ENCODE results near the gene STX12. TPM values are rescaled to one million over a fixed set of nuclear protein-coding genes. Genes with fewer than 3 reads are reported as not detected.

Gene STX12
- total RNA-seq, 3 donors from 2014 or later (not counting 1 experiment from before 2014, with no cell fraction given), result 29.6 to 36.2 (median 32.3) TPM

GRCh38 chr1:27741121-27741520 is 31.9 kb upstream of the STX12 start:
- Histone ChIP-seq H3K4me1 (ENCODE audit: control insufficient read depth, insufficient read depth, low read length) (no peaks in the 10 kb centered on the region), H3K36me3 (ENCODE audit: control insufficient read depth, insufficient read depth, low read length) (peaks cover 30% of the 10 kb centered on the region), H3K27ac (ENCODE audit: low read length) (no peak overlapping the region), H3K27me3 (ENCODE audit: control insufficient read depth, insufficient read depth, low read length) (no peaks in the 10 kb centered on the region), H3K4me3 (ENCODE audit: low read length) (no peak overlapping the region), H3K9me3 (ENCODE audit: control insufficient read depth, insufficient read depth, low read length) (no peaks in the 10 kb centered on the region)
- Mint-ChIP-seq H3K9me3 (no peaks in the 10 kb centered on the region), H3K27ac (no peak overlapping the region), H3K4me3 (no peak overlapping the region), H3K27me3 (ENCODE audit: low read depth in 2 of 2) (no peaks in the 10 kb centered on the region), H3K36me3 (peaks cover 17% of the 10 kb centered on the region), H3K4me1 (no peaks in the 10 kb centered on the region)
- WGBS (ENCODE audit: insufficient coverage), result 98% methylated on average over 5 of the region's 6 CpGs
- no peak for ATAC-seq
- intact Hi-C loops (cut with micrococcal nuclease), result no loop called here
- no peak for DNase-seq
- TF ChIP-seq CTCF (IDR thresholded peaks at IDR 0.05), result no peak

- Histone ChIP-seq H3K4me1 (ENCODE audit: control insufficient read depth, insufficient read depth, low read length) (no peaks in the 10 kb centered on the region), H3K27me3 (ENCODE audit: control insufficient read depth, insufficient read depth, low read length) (no peaks in the 10 kb centered on the region), H3K36me3 (ENCODE audit: control insufficient read depth, insufficient read depth, low read length) (peaks cover 37% of the 10 kb centered on the region), H3K27ac (ENCODE audit: low read length) (no peak overlapping the region), H3K9me3 (ENCODE audit: control insufficient read depth, insufficient read depth, low read length) (no peaks in the 10 kb centered on the region), H3K4me3 (ENCODE audit: low read length) (no peak overlapping the region)
- H3K27me3 Mint-ChIP-seq (ENCODE audit: low read depth in 2 of 2), result no peaks in the 10 kb centered on the region
- no peak for DNase-seq
- H3K27ac Mint-ChIP-seq, result no peak overlapping the region
- H3K36me3 Mint-ChIP-seq, result peaks cover 17% of the 10 kb centered on the region
- no peak for ATAC-seq
- no peaks in the 10 kb centered on the region for H3K4me1 Mint-ChIP-seq
- H3K4me3 Mint-ChIP-seq, result no peak overlapping the region
- WGBS (ENCODE audit: insufficient coverage), result 92% methylated on average over 5 of the region's 5 CpGs
- intact Hi-C loops (cut with micrococcal nuclease), result no loop called here
- H3K9me3 Mint-ChIP-seq, result no peaks in the 10 kb centered on the region
- no peak for TF ChIP-seq CTCF (IDR thresholded peaks at IDR 0.05)
Observed at GRCh38 chr1:27744556-27744955, 28.5 kb upstream of the STX12 start.

GRCh38 chr1:27745466-27745865 is 27.6 kb upstream of the STX12 start:
- Mint-ChIP-seq H3K4me1 (no peaks in the 10 kb centered on the region), H3K9me3 (no peaks in the 10 kb centered on the region), H3K27me3 (ENCODE audit: low read depth in 2 of 2) (no peaks in the 10 kb centered on the region), H3K27ac (no peak overlapping the region), H3K4me3 (no peak overlapping the region), H3K36me3 (peaks cover 25% of the 10 kb centered on the region)
- Histone ChIP-seq H3K4me3 (ENCODE audit: low read length) (no peak overlapping the region), H3K27ac (ENCODE audit: low read length) (no peak overlapping the region), H3K9me3 (ENCODE audit: control insufficient read depth, insufficient read depth, low read length) (no peaks in the 10 kb centered on the region), H3K36me3 (ENCODE audit: control insufficient read depth, insufficient read depth, low read length) (peaks cover 44% of the 10 kb centered on the region), H3K27me3 (ENCODE audit: control insufficient read depth, insufficient read depth, low read length) (no peaks in the 10 kb centered on the region), H3K4me1 (ENCODE audit: control insufficient read depth, insufficient read depth, low read length) (no peaks in the 10 kb centered on the region)
- DNase-seq (no peak), ATAC-seq (no peak)
- intact Hi-C loops (cut with micrococcal nuclease), result no loop called here
- WGBS (ENCODE audit: insufficient coverage), result 96% methylated on average over 4 of the region's 4 CpGs
- no peak for TF ChIP-seq CTCF (IDR thresholded peaks at IDR 0.05)

GRCh38 chr1:27752360-27752759 is 20.7 kb upstream of the STX12 start:
- Histone ChIP-seq H3K36me3 (ENCODE audit: control insufficient read depth, insufficient read depth, low read length) (peaks cover 52% of the 10 kb centered on the region), H3K4me3 (ENCODE audit: low read length) (no peak overlapping the region), H3K27me3 (ENCODE audit: control insufficient read depth, insufficient read depth, low read length) (no peaks in the 10 kb centered on the region), H3K4me1 (ENCODE audit: control insufficient read depth, insufficient read depth, low read length) (no peaks in the 10 kb centered on the region), H3K27ac (ENCODE audit: low read length) (no peak overlapping the region), H3K9me3 (ENCODE audit: control insufficient read depth, insufficient read depth, low read length) (no peaks in the 10 kb centered on the region)
- Mint-ChIP-seq H3K36me3 (peaks cover 9% of the 10 kb centered on the region), H3K27me3 (ENCODE audit: low read depth in 2 of 2) (no peaks in the 10 kb centered on the region), H3K9me3 (no peaks in the 10 kb centered on the region), H3K4me3 (no peak overlapping the region), H3K27ac (no peak overlapping the region), H3K4me1 (no peaks in the 10 kb centered on the region)
- TF ChIP-seq CTCF (IDR thresholded peaks at IDR 0.05), result no peak
- DNase-seq (no peak), ATAC-seq (no peak)
- 41% methylated on average over 3 of the region's 3 CpGs for WGBS (ENCODE audit: insufficient coverage)
- intact Hi-C loops (cut with micrococcal nuclease), result no loop called here
